ENCODE data around the gene KCTD17. TPM values are rescaled to one million over a fixed set of nuclear protein-coding genes. Genes with fewer than 3 reads are reported as not detected.
A peak's percentile ranks its signal among the peaks of the same experiment; 100 is the strongest.

The KCTD17 gene
- total RNA-seq, 3 donors from 2014 or later, result 8.2 to 17.4 (median 11.1) TPM

DNA sequence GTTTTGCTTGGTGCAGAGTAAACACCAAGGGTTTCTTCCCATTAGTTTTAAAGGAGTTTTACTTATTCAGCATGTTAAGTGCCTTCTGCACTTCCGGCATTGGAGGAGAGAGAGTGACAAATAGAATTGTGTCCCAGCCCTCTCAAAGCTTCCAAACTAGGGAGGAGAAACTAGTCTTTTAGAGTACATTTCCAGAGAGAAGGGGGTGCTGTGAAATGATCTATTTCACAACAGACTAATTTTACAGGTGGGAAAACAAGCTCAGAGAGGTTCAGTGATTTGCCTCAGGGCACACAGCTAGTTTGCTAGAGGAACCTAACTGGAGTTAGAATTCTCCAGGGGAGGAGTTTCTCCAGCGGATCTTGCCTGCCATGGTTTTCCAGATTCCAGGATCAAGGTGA is 19.4 kb upstream of the KCTD17 start:
- Histone ChIP-seq H3K4me1 (peaks cover 0 to 8% of the 10 kb centered on the region in 2 donors), H3K27me3 (no peaks in the 10 kb centered on the region), H3K4me3 (no peak overlapping the region), H3K9me3 (no peaks in the 10 kb centered on the region), H3K36me3 (no peaks in the 10 kb centered on the region), H3K27ac (peak overlapping the region in 1 of 2 donors; percentile 21)
- no peak for DNase-seq (ENCODE audit: low spot score in 2 of 2)
- TF ChIP-seq POLR2A (IDR thresholded peaks at IDR 0.05), result no peak
- no peak for TF ChIP-seq POLR2AphosphoS5 (IDR thresholded peaks at IDR 0.05)
- TF ChIP-seq, protein P1, sequence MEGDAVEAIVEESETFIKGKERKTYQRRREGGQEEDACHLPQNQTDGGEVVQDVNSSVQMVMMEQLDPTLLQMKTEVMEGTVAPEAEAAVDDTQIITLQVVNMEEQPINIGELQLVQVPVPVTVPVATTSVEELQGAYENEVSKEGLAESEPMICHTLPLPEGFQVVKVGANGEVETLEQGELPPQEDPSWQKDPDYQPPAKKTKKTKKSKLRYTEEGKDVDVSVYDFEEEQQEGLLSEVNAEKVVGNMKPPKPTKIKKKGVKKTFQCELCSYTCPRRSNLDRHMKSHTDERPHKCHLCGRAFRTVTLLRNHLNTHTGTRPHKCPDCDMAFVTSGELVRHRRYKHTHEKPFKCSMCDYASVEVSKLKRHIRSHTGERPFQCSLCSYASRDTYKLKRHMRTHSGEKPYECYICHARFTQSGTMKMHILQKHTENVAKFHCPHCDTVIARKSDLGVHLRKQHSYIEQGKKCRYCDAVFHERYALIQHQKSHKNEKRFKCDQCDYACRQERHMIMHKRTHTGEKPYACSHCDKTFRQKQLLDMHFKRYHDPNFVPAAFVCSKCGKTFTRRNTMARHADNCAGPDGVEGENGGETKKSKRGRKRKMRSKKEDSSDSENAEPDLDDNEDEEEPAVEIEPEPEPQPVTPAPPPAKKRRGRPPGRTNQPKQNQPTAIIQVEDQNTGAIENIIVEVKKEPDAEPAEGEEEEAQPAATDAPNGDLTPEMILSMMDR (IDR thresholded peaks at IDR 0.05), result no peak
- intact Hi-C loops (cut with DNase I; ENCODE audit: low total_unique reads), result no loop called here

DNA sequence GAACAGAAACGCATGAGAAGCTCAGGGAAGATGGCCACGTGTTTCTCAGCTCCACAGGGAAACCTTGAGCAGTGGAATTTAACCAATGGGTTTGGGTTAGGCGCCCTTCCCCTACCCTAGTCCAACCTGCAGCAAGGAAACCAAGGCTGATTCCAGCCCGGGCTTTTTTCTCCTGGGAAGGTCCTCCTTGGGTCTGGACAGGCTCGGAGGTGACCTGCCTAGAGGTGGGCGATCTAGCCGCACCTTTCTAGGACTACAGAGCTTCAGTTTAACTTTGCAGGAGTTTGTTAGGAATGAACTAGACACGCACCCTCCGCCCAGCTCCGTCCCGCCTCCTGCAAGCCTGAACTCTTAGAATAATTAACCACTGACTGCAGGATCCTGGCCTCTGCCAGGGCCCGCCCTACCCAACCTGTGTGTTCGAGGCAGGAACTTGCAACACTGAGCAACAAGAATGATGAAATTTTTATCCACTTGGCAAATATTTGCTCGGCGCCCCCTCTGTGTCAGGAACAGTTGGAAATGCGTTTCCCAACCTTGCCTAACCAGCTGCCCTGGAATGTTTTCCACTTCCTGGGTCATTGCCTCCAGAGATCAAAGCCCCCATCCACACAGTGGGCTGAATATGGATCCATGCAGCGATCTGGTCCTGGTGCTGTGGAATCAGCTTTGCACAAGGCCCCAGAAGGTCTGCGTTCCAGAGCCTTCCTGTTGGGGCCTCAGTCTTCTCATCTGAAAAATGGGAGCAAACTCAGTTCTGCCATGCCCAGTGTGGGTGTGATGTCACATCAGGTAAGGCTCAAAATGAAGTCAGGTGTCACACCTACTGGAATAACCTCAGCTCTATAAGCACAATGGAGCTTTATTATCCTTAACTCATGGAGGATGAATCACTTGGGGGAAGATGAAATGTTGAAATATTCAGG is 18.7 kb upstream of the KCTD17 start:
- Histone ChIP-seq H3K9me3 (no peaks in the 10 kb centered on the region), H3K27me3 (no peaks in the 10 kb centered on the region), H3K4me3 (no peak overlapping the region), H3K36me3 (no peaks in the 10 kb centered on the region), H3K4me1 (peaks cover 0 to 8% of the 10 kb centered on the region in 2 donors), H3K27ac (peak overlapping the region in 1 of 2 donors; percentile 22)
- peak in 1 of 2 donors; percentile 72 for DNase-seq (ENCODE audit: low spot score in 2 of 2)
- no peak for TF ChIP-seq POLR2A (IDR thresholded peaks at IDR 0.05)
- TF ChIP-seq POLR2AphosphoS5 (IDR thresholded peaks at IDR 0.05), result peak; percentile 20 to 48 (median 42)
- intact Hi-C loops (cut with DNase I; ENCODE audit: low total_unique reads), result no loop called here

DNA sequence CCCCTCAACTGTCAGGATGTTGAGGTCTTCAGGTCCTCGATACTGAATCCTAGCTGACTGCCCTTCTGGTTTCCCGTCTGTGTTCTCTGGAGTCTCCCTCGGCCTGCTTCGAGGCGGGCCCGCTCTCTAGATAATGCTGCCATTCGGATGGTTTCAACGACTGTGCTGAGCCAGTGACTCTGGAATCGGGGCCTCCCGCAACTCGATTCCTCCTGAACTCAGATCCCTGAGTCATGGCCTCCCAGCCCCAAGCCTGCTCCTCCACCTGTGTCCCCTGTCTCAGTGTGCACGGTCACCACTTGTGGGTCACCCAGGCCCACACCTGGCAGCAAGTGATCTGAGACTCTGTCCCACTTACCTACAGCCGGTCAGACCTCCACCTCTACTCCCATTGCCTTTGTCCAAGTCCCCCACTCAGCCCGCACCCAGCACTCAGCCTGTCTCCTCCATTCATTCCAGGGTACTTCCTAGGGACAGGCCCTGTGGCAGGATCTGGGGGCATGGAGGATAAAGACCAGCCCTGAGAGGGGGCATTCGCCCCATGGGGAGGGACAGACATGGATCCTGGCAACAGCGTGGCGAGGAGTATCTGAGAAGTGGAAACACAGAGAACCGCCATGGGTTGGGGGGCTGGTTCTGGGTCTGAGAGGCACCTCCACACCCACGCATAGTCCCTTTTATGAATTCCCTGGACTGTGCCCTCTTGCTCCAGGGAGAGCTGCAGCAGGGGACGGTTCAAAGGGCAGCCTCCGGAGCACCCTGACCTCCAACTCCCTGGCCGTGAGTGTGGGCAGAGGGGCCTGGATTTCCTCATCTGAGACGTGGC is 17.7 kb upstream of the KCTD17 start:
- H3K27me3 ChIP-seq, result no peaks in the 10 kb centered on the region
- no peak for DNase-seq (ENCODE audit: low spot score in 2 of 2)
- no peak overlapping the region for H3K4me3 ChIP-seq
- TF ChIP-seq POLR2AphosphoS5 (IDR thresholded peaks at IDR 0.05), result no peak
- TF ChIP-seq, protein P1 (IDR thresholded peaks at IDR 0.05), result no peak
- TF ChIP-seq POLR2A (IDR thresholded peaks at IDR 0.05), result no peak
- H3K36me3 ChIP-seq, result no peaks in the 10 kb centered on the region
- no peak overlapping the region for H3K27ac ChIP-seq
- intact Hi-C loops (cut with DNase I; ENCODE audit: low total_unique reads), result no loop called here
- no peaks in the 10 kb centered on the region for H3K9me3 ChIP-seq
- H3K4me1 ChIP-seq, result peaks cover 0 to 8% of the 10 kb centered on the region in 2 donors

DNA sequence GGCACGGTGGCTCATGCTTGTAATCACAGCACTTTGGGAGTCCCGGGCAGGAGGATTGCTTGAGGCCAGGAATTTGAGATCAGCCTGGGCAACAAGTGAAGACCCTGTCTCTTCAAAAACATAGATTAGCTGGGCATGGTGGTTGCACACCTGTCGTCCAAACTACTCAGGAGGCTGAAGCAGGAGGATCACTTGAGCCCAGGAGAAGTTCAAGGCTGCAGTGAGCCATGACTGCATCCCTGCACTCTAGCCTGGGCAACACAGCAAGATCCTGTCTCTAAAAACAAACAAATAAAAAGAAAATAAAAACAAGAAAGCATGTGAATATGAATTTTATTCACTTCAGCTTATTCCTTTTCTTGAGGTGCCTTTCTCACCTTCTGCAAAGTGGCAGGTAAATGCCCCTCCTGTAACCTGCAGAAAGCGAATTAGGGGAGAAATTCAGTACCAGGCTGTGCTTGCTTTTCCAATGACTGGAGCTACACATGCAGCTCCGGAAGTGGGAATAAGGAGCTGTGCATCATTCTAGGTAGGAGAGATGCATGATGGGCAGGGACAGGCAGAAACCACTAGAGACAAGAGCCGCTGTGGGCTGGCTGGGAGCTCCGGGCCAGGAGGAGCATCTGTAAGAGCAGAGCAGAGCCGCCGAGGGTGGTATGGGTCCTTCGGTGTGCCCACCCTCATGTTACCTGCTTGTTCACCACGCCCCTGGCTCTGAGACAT is 14.7 kb upstream of the KCTD17 start:
- intact Hi-C loops (cut with DNase I; ENCODE audit: low total_unique reads), result no loop called here
- H3K4me1 ChIP-seq, result peaks cover 0 to 8% of the 10 kb centered on the region in 2 donors
- no peaks in the 10 kb centered on the region for H3K36me3 ChIP-seq
- H3K4me3 ChIP-seq, result no peak overlapping the region
- DNase-seq (ENCODE audit: low spot score in 2 of 2), result no peak
- H3K9me3 ChIP-seq, result no peaks in the 10 kb centered on the region
- no peak overlapping the region for H3K27ac ChIP-seq
- no peaks in the 10 kb centered on the region for H3K27me3 ChIP-seq
- TF ChIP-seq, protein P1 (IDR thresholded peaks at IDR 0.05), result no peak
- no peak for TF ChIP-seq POLR2AphosphoS5 (IDR thresholded peaks at IDR 0.05)

DNA sequence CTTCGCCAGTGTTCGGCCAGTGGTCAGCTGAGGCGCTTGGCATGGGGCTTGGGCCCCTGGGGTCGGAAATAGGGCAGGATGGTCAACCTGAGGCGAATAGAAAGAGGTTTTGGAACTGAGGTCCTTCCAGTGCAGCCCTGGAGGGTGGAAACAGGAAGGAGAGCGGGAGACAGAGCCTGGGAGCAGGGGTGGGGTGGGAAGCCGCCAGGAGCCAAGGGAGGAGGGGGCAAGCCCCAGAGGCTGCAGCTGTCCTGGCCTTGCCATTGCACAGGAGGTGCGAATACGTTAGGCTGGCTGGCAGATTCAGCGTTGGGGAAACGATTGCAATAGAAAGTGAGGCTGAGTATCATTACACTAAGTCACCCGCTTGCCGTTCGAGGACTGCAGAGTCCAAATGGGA is 13.9 kb upstream of the KCTD17 start:
- Histone ChIP-seq H3K27me3 (no peaks in the 10 kb centered on the region), H3K4me1 (peaks cover 0 to 4% of the 10 kb centered on the region in 2 donors), H3K27ac (no peak overlapping the region), H3K36me3 (no peaks in the 10 kb centered on the region), H3K9me3 (no peaks in the 10 kb centered on the region), H3K4me3 (no peak overlapping the region)
- DNase-seq (ENCODE audit: low spot score in 2 of 2), result no peak
- intact Hi-C loops (cut with DNase I; ENCODE audit: low total_unique reads), result no loop called here
- TF ChIP-seq, protein P1 (IDR thresholded peaks at IDR 0.05), result no peak
- no peak for TF ChIP-seq POLR2A (IDR thresholded peaks at IDR 0.05)
- TF ChIP-seq POLR2AphosphoS5 (IDR thresholded peaks at IDR 0.05), result no peak
